Measurements from ENCODE around the gene CGB3.
"Not testable (repeated sequence)": the region's sequence is repeated elsewhere in the genome, so short reads cannot be mapped to it uniquely, and the experiment has no call there.

Gene CGB3

GRCh38 chr19:49025599-49025998 lies 1.5 kb upstream of the CGB3 start:
- H3K4me1 Mint-ChIP-seq (ENCODE audit: low read depth); H3K9me3 Mint-ChIP-seq (ENCODE audit: low read depth); H3K4me3 Mint-ChIP-seq; H3K27ac Mint-ChIP-seq; H3K36me3 Mint-ChIP-seq; H3K27me3 Mint-ChIP-seq: not testable (repeated sequence)

- H3K4me3 Mint-ChIP-seq; H3K9me3 Mint-ChIP-seq (ENCODE audit: low read depth); H3K27me3 Mint-ChIP-seq; H3K36me3 Mint-ChIP-seq; H3K4me1 Mint-ChIP-seq (ENCODE audit: low read depth); H3K27ac Mint-ChIP-seq: not testable (repeated sequence)
Measured at GRCh38 chr19:49025088-49025487, 955 bp upstream of the CGB3 start.

- Mint-ChIP-seq H3K9me3 (ENCODE audit: low read depth) (no peaks in the 10 kb centered on the region), H3K36me3 (no peaks in the 10 kb centered on the region)
Measured at GRCh38 chr19:49022116-49022515, 2.0 kb downstream of the CGB3 start.

GRCh38 chr19:49020931-49021895 lies 2.9 kb downstream of the CGB3 start:
- no peak overlapping the region for H3K27ac Mint-ChIP-seq
- peak overlapping the region; percentile 24 for H3K4me3 Mint-ChIP-seq
- H3K36me3 Mint-ChIP-seq = no peaks in the 10 kb centered on the region
- H3K27me3 Mint-ChIP-seq = no peaks in the 10 kb centered on the region
- H3K9me3 Mint-ChIP-seq (ENCODE audit: low read depth) = no peaks in the 10 kb centered on the region
- peaks cover 13% of the 10 kb centered on the region for H3K4me1 Mint-ChIP-seq (ENCODE audit: low read depth)

More at GRCh38 chr19:49022116-49022515, 2.0 kb downstream of the CGB3 start:
- Mint-ChIP-seq H3K27ac (no peak overlapping the region), H3K27me3 (no peaks in the 10 kb centered on the region), H3K4me1 (ENCODE audit: low read depth) (peaks cover 13% of the 10 kb centered on the region), H3K4me3 (no peak overlapping the region)

DNA sequence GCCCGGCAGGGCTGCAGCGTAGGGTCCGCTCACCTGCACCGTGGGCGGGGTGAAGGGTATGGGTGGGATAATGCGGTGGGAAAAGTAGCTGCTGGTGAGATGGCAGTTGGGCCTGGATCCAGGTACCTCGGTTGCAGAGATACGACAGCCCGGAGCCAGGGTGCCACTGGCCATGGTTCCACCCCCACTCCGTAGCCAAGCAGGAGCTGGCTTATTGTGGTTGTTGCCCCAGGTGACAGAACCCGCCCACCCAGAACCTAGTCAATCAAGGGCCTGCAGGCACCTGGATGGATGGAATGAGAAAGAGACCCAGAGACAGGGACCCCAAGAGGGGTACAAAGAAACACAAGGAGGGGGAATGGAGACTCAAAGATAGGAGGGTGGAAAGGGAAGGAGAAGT lies 3.8 kb downstream of the CGB3 start:
- Mint-ChIP-seq H3K36me3 (peaks cover 2% of the 10 kb centered on the region), H3K9me3 (ENCODE audit: low read depth) (no peaks in the 10 kb centered on the region), H3K27ac (no peak overlapping the region), H3K4me1 (ENCODE audit: low read depth) (peaks cover 13% of the 10 kb centered on the region), H3K4me3 (no peak overlapping the region), H3K27me3 (no peaks in the 10 kb centered on the region)

GRCh38 chr19:49019242-49019932 lies 4.7 kb downstream of the CGB3 start:
- no peaks in the 10 kb centered on the region for H3K9me3 Mint-ChIP-seq (ENCODE audit: low read depth)
- H3K27me3 Mint-ChIP-seq = no peaks in the 10 kb centered on the region
- H3K4me3 Mint-ChIP-seq = peak overlapping the region; percentile 87
- peaks cover 13% of the 10 kb centered on the region for H3K4me1 Mint-ChIP-seq (ENCODE audit: low read depth)
- H3K36me3 Mint-ChIP-seq = peaks cover 2% of the 10 kb centered on the region
- peak overlapping the region; percentile 58 for H3K27ac Mint-ChIP-seq

GRCh38 chr19:49018388-49019241 lies 5.5 kb downstream of the CGB3 start:
- H3K27ac Mint-ChIP-seq = peak overlapping the region; percentile 58
- not testable (repeated sequence) for H3K27me3 Mint-ChIP-seq; H3K36me3 Mint-ChIP-seq; H3K9me3 Mint-ChIP-seq (ENCODE audit: low read depth)
- peaks cover 13% of the 10 kb centered on the region for H3K4me1 Mint-ChIP-seq (ENCODE audit: low read depth)
- peak overlapping the region; percentile 87 for H3K4me3 Mint-ChIP-seq

GRCh38 chr19:49017666-49018351 lies 6.3 kb downstream of the CGB3 start:
- no peaks in the 10 kb centered on the region for H3K27me3 Mint-ChIP-seq
- H3K27ac Mint-ChIP-seq = no peak overlapping the region
- H3K4me3 Mint-ChIP-seq = peak overlapping the region; percentile 87
- H3K4me1 Mint-ChIP-seq (ENCODE audit: low read depth) = peaks cover 13% of the 10 kb centered on the region
- H3K36me3 Mint-ChIP-seq = peaks cover 2% of the 10 kb centered on the region
- H3K9me3 Mint-ChIP-seq (ENCODE audit: low read depth) = no peaks in the 10 kb centered on the region

- Mint-ChIP-seq H3K36me3 (peaks cover 2% of the 10 kb centered on the region), H3K4me1 (ENCODE audit: low read depth) (peaks cover 13% of the 10 kb centered on the region), H3K27me3 (no peaks in the 10 kb centered on the region), H3K4me3 (peak within 1 kb of the TSS; percentile 87), H3K27ac (no peak within 1 kb of the TSS), H3K9me3 (ENCODE audit: low read depth) (no peaks in the 10 kb centered on the region)
Measured at GRCh38 chr19:49017041-49017665, 7.0 kb downstream of the CGB3 start, which contains the start of gene LHB. Gene LHB (minus strand): TSS chr19:49017091. CDS start chr19:49017081, 10 bp downstream.

DNA sequence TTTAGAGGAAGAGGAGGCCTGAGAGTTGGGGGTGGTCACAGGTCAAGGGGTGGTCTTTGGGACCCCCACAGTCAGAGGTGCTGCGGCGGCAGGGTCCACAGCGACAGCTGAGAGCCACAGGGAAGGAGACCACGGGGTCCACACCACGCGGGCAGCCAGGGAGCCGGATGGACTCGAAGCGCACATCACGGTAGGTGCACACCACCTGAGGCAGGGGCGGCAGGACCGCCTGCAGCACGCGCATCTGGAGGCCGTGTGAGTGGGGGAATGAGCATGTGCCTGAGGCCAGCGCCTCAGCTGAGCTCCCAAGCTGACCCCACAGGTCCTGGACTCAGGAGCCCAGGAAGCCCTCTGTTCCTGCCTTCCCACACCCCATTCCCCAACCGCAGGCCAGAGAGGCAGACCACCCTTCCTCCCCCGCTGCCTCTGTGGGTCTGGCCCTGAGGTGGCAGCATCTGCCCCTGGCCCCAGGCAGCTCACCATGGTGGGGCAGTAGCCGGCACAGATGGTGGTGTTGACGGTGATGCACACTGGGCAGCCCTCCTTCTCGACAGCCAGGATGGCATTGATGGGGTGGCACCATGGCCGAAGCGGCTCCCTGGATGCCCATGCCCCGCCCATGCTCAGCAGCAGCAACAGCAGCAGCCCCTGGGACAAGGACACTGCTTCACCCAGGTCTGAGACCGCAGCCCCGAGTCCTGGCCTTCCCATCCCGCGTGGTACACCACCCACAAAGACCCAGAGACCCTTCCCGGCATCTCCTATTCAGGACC lies 7.9 kb downstream of the CGB3 start:
- H3K36me3 Mint-ChIP-seq = peaks cover 2% of the 10 kb centered on the region
- H3K27me3 Mint-ChIP-seq = no peaks in the 10 kb centered on the region
- H3K27ac Mint-ChIP-seq = no peak overlapping the region
- H3K4me3 Mint-ChIP-seq = no peak overlapping the region
- peaks cover 11% of the 10 kb centered on the region for H3K4me1 Mint-ChIP-seq (ENCODE audit: low read depth)
- no peaks in the 10 kb centered on the region for H3K9me3 Mint-ChIP-seq (ENCODE audit: low read depth)

GRCh38 chr19:49014870-49015255 lies 9.3 kb downstream of the CGB3 start:
- no peaks in the 10 kb centered on the region for H3K9me3 Mint-ChIP-seq (ENCODE audit: low read depth)
- no peak overlapping the region for H3K4me3 Mint-ChIP-seq
- no peaks in the 10 kb centered on the region for H3K27me3 Mint-ChIP-seq
- peaks cover 4% of the 10 kb centered on the region for H3K36me3 Mint-ChIP-seq
- H3K4me1 Mint-ChIP-seq (ENCODE audit: low read depth) = peaks cover 5% of the 10 kb centered on the region
- H3K27ac Mint-ChIP-seq = no peak overlapping the region

GRCh38 chr19:49014123-49014869 lies 9.8 kb downstream of the CGB3 start:
- Mint-ChIP-seq H3K4me3 (no peak overlapping the region), H3K4me1 (ENCODE audit: low read depth) (peaks cover 4% of the 10 kb centered on the region), H3K36me3 (peaks cover 4% of the 10 kb centered on the region), H3K27me3 (no peaks in the 10 kb centered on the region), H3K9me3 (ENCODE audit: low read depth) (no peaks in the 10 kb centered on the region), H3K27ac (no peak overlapping the region)

DNA sequence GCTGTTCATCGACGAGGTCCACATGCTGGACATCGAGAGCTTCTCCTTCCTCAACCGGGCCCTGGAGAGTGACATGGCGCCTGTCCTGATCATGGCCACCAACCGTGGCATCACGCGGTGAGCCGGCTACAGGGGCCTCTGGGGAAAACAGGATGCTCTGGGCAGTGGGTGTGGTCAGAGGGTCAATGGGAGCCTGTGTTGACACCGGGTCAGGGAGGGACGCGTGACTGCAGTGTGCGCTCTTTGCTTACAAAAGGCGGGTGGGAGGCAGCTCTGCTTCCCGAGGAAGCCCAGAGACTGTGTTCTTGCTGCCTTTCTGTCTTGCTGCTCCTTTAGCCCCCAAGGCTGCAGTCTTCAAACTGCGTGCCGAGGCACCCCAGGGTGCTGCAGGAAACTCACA lies 12.9 kb downstream of the CGB3 start:
- peaks cover 4% of the 10 kb centered on the region for H3K36me3 Mint-ChIP-seq
- H3K9me3 Mint-ChIP-seq (ENCODE audit: low read depth) = no peaks in the 10 kb centered on the region
- H3K4me3 Mint-ChIP-seq = no peak overlapping the region
- no peaks in the 10 kb centered on the region for H3K4me1 Mint-ChIP-seq (ENCODE audit: low read depth)
- no peak overlapping the region for H3K27ac Mint-ChIP-seq
- H3K27me3 Mint-ChIP-seq = no peaks in the 10 kb centered on the region
